ENCODE data around the gene TGFBR3.
A peak's percentile ranks its signal among the peaks of the same experiment; 100 is the strongest.

TGFBR3 gene

GRCh38 chr1:91803123-91803522 is 82.8 kb downstream of the TGFBR3 start:
- Histone ChIP-seq H3K9me2 (ENCODE audit: low read depth, low read length) (no peaks in the 10 kb centered on the region), H3K79me2 (ENCODE audit: insufficient read depth, low read length) (no peaks in the 10 kb centered on the region), H3K4me1 (ENCODE audit: insufficient read depth, low read length, severe bottlenecking) (peaks cover 27% of the 10 kb centered on the region), H3K36me3 (ENCODE audit: insufficient read depth, low read length) (no peaks in the 10 kb centered on the region), H3K4me2 (ENCODE audit: low read length) (no peak overlapping the region; the same call in 1 of the 2 replicates), H2AFZ (ENCODE audit: low read length) (0 out of 2 replicates have a peak overlapping the region, but pooled peaks have one; percentile 66), H3K9ac (ENCODE audit: low read length) (no peak overlapping the region), H3K27me3 (ENCODE audit: insufficient read depth, low read length) (no peaks in the 10 kb centered on the region), H4K20me1 (ENCODE audit: insufficient read depth, low read length) (no peaks in the 10 kb centered on the region), H3K9me3 (ENCODE audit: low read length) (no peaks in the 10 kb centered on the region), H3K4me3 (ENCODE audit: low read depth, low read length, poor library complexity, severe bottlenecking) (no peak overlapping the region), H3F3A (ENCODE audit: insufficient read depth, low read length) (no peaks in the 10 kb centered on the region), H3K27ac (ENCODE audit: low read depth, low read length, poor library complexity, severe bottlenecking) (no peak overlapping the region)
- TF ChIP-seq CTCF (IDR thresholded peaks at IDR 0.05; ENCODE audit: low read length): no peak
- TF ChIP-seq EZH2 (IDR thresholded peaks at IDR 0.05; ENCODE audit: borderline replicate concordance, low read length): no peak

- H3K27me3 ChIP-seq (ENCODE audit: insufficient read depth, low read length): no peaks in the 10 kb centered on the region
- TF ChIP-seq CTCF (IDR thresholded peaks at IDR 0.05; ENCODE audit: low read length) (no peak), EZH2 (IDR thresholded peaks at IDR 0.05; ENCODE audit: borderline replicate concordance, low read length) (no peak)
- H3K9me2 ChIP-seq (ENCODE audit: low read depth, low read length): no peaks in the 10 kb centered on the region
- no peak overlapping the region for H3K27ac ChIP-seq (ENCODE audit: low read depth, low read length, poor library complexity, severe bottlenecking)
- no peaks in the 10 kb centered on the region for H3F3A ChIP-seq (ENCODE audit: insufficient read depth, low read length)
- no peak overlapping the region for H3K4me3 ChIP-seq (ENCODE audit: low read depth, low read length, poor library complexity, severe bottlenecking)
- H3K36me3 ChIP-seq (ENCODE audit: insufficient read depth, low read length): no peaks in the 10 kb centered on the region
- H3K79me2 ChIP-seq (ENCODE audit: insufficient read depth, low read length): no peaks in the 10 kb centered on the region
- H3K4me1 ChIP-seq (ENCODE audit: insufficient read depth, low read length, severe bottlenecking): peaks cover 27% of the 10 kb centered on the region
- H2AFZ ChIP-seq (ENCODE audit: low read length): no peak overlapping the region
- no peak overlapping the region for H3K4me2 ChIP-seq (ENCODE audit: low read length)
- H3K9ac ChIP-seq (ENCODE audit: low read length): no peak overlapping the region
- H3K9me3 ChIP-seq (ENCODE audit: low read length): no peaks in the 10 kb centered on the region
- no peaks in the 10 kb centered on the region for H4K20me1 ChIP-seq (ENCODE audit: insufficient read depth, low read length)
Observed at GRCh38 chr1:91801496-91802115, 84.3 kb downstream of the TGFBR3 start.

GRCh38 chr1:91799863-91800262 is 86.1 kb downstream of the TGFBR3 start:
- no peak overlapping the region for H3K4me3 ChIP-seq (ENCODE audit: low read depth, low read length, poor library complexity, severe bottlenecking)
- no peaks in the 10 kb centered on the region for H3K27me3 ChIP-seq (ENCODE audit: insufficient read depth, low read length)
- no peaks in the 10 kb centered on the region for H3F3A ChIP-seq (ENCODE audit: insufficient read depth, low read length)
- H2AFZ ChIP-seq (ENCODE audit: low read length): no peak overlapping the region
- no peak for TF ChIP-seq CTCF (IDR thresholded peaks at IDR 0.05; ENCODE audit: low read length)
- no peak for TF ChIP-seq EZH2 (IDR thresholded peaks at IDR 0.05; ENCODE audit: borderline replicate concordance, low read length)
- H3K9me3 ChIP-seq (ENCODE audit: low read length): no peaks in the 10 kb centered on the region
- H3K4me2 ChIP-seq (ENCODE audit: low read length): no peak overlapping the region
- no peaks in the 10 kb centered on the region for H3K79me2 ChIP-seq (ENCODE audit: insufficient read depth, low read length)
- H4K20me1 ChIP-seq (ENCODE audit: insufficient read depth, low read length): no peaks in the 10 kb centered on the region
- no peaks in the 10 kb centered on the region for H3K36me3 ChIP-seq (ENCODE audit: insufficient read depth, low read length)
- peaks cover 19% of the 10 kb centered on the region for H3K4me1 ChIP-seq (ENCODE audit: insufficient read depth, low read length, severe bottlenecking)
- H3K9ac ChIP-seq (ENCODE audit: low read length): no peak overlapping the region
- no peaks in the 10 kb centered on the region for H3K9me2 ChIP-seq (ENCODE audit: low read depth, low read length)
- H3K27ac ChIP-seq (ENCODE audit: low read depth, low read length, poor library complexity, severe bottlenecking): no peak overlapping the region
